ENCODE data around the gene ARID2. TPM values are rescaled to one million over a fixed set of nuclear protein-coding genes. Genes with fewer than 3 reads are reported as not detected.

Gene ARID2
- total RNA-seq, 4 donors from 2014 or later = 22.9 to 39.9 (median 33.8) TPM

DNA sequence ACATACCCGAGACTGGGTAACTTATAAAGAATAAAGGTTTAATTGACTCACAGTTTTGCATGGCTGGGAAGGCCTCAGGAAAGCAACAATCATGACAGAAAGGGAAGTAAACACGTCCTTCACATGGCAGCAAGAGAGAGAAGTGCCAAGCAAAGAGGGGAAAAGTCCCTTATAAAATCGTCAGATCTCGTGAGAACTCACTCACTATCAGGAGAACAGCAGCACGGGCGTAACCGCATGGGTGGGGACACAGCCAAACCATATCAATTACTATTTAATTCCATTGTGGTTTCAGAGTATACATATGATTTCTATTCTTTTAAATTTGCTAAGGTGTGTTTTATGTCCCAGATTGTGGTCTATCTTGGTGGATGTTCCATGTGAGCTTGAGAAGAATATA lies 142.9 kb downstream of the ARID2 start:
- H3K36me3 ChIP-seq = peaks cover 0 to 15% (median 6%) of the 10 kb centered on the region in 4 donors
- no peak overlapping the region for H3K27ac ChIP-seq
- 82 to 85% methylated on average over 7 of the region's 7 CpGs for WGBS, 2 donors (ENCODE audit: low coverage in 1 of 2)
- in situ Hi-C loops (cut with MboI; ENCODE audit: low pct_ligation_motif_present in 1 of 4, low pct_unique_long_range_greater_than_20kb in 1 of 4, low sequenced_read_pairs in 3 of 4) = no loop called here
- no peaks in the 10 kb centered on the region for H3K27me3 ChIP-seq
- H3K9me3 ChIP-seq = no peaks in the 10 kb centered on the region
- TF ChIP-seq POLR2A (IDR thresholded peaks at IDR 0.05) = no peak
- TF ChIP-seq, protein P1, sequence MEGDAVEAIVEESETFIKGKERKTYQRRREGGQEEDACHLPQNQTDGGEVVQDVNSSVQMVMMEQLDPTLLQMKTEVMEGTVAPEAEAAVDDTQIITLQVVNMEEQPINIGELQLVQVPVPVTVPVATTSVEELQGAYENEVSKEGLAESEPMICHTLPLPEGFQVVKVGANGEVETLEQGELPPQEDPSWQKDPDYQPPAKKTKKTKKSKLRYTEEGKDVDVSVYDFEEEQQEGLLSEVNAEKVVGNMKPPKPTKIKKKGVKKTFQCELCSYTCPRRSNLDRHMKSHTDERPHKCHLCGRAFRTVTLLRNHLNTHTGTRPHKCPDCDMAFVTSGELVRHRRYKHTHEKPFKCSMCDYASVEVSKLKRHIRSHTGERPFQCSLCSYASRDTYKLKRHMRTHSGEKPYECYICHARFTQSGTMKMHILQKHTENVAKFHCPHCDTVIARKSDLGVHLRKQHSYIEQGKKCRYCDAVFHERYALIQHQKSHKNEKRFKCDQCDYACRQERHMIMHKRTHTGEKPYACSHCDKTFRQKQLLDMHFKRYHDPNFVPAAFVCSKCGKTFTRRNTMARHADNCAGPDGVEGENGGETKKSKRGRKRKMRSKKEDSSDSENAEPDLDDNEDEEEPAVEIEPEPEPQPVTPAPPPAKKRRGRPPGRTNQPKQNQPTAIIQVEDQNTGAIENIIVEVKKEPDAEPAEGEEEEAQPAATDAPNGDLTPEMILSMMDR (IDR thresholded peaks at IDR 0.05) = no peak
- no peak for TF ChIP-seq EP300 (IDR thresholded peaks at IDR 0.05; ENCODE audit: low read depth)
- no peak for TF ChIP-seq POLR2AphosphoS5 (IDR thresholded peaks at IDR 0.05)
- H3K4me1 ChIP-seq = no peaks in the 10 kb centered on the region
- intact Hi-C loops (cut with DNase I; ENCODE audit: low total_unique reads) = no loop called here
- DNase-seq = no peak
- H3K4me3 ChIP-seq = no peak overlapping the region

DNA sequence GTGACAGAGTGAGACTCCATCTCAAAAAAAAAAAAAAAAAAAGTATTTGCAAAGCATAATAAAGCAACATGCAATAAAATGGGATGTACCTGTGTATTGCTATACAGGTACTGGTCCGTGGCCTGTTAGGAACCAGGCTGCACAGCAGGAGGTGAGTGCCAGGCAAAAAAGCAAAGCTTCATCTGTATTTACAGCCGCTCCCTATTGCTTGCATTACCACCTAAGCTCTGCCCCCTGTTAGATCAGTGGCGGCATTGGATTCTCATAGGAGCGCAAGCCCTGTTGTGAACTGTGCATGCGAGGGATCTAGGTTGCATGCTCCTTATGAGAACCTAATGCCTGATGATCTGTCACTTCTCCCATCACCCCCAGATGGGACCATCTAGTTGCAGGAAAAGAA lies 147.6 kb downstream of the ARID2 start:
- Histone ChIP-seq H3K36me3 (peaks cover 0 to 20% (median 7%) of the 10 kb centered on the region in 4 donors), H3K4me1 (peaks cover 0 to 25% (median 0%) of the 10 kb centered on the region in 4 donors), H3K4me3 (no peak overlapping the region), H3K27me3 (no peaks in the 10 kb centered on the region), H3K9me3 (no peaks in the 10 kb centered on the region), H3K27ac (no peak overlapping the region)
- intact Hi-C loops (cut with DNase I; ENCODE audit: low total_unique reads) (no loop called here), in situ Hi-C loops (cut with MboI; ENCODE audit: low pct_ligation_motif_present in 1 of 4, low pct_unique_long_range_greater_than_20kb in 1 of 4, low sequenced_read_pairs in 3 of 4) (no loop called here)
- WGBS, 2 donors (ENCODE audit: low coverage in 1 of 2) = 94 to 100% methylated on average over 3 to 5 of the region's 5 CpGs
- TF ChIP-seq POLR2AphosphoS5 (IDR thresholded peaks at IDR 0.05) = no peak
- TF ChIP-seq, protein P1 (IDR thresholded peaks at IDR 0.05) = no peak
- TF ChIP-seq EP300 (IDR thresholded peaks at IDR 0.05; ENCODE audit: low read depth) = no peak
- no peak for TF ChIP-seq POLR2A (IDR thresholded peaks at IDR 0.05)
- no peak for DNase-seq

DNA sequence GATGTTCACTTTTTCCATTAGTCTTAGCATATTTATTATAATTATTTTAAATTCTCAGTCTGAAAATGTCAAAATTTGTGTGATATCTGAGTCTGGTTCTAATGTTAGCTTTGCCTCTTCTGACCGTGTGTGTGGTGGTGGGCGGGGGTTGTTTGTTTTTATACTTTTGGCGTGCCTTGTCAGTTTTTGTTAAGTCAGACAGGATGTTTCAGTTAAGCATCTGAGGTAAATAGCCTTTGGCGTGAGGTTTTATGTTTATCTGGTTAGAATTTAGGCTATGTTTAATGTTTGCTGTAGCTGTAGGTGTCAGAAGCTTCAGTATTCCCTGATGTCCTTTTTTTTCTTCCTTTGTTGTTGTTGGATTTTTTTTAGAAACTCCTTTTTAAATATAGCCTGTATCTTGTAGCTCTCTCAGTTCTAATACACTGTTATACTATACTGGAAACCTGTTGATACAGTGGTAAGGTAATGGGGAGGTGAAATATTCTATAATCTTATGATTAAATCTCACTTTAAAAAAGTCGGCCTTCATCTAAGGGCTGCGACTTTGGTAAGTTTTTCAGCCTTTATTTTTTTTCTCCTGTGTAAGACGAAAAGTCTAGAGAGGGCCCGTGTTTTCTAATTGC lies 149.2 kb downstream of the ARID2 start:
- peak overlapping the region in 1 of 4 donors; percentile 20 for H3K27ac ChIP-seq
- H3K9me3 ChIP-seq = no peaks in the 10 kb centered on the region
- 57 to 66% methylated on average over 8 of the region's 8 CpGs for WGBS, 2 donors (ENCODE audit: low coverage in 1 of 2)
- peaks cover 0 to 15% (median 6%) of the 10 kb centered on the region in 4 donors for H3K36me3 ChIP-seq
- DNase-seq = no peak
- H3K4me1 ChIP-seq = peaks cover 0 to 25% (median 0%) of the 10 kb centered on the region in 4 donors
- H3K4me3 ChIP-seq = no peak overlapping the region
- in situ Hi-C loops (cut with MboI; ENCODE audit: low pct_ligation_motif_present in 1 of 4, low pct_unique_long_range_greater_than_20kb in 1 of 4, low sequenced_read_pairs in 3 of 4) (no loop called here), intact Hi-C loops (cut with DNase I; ENCODE audit: low total_unique reads) (no loop called here)
- TF ChIP-seq POLR2AphosphoS5 (IDR thresholded peaks at IDR 0.05) = no peak
- TF ChIP-seq POLR2A (IDR thresholded peaks at IDR 0.05) = no peak
- TF ChIP-seq, protein P1 (IDR thresholded peaks at IDR 0.05) = no peak
- TF ChIP-seq EP300 (IDR thresholded peaks at IDR 0.05; ENCODE audit: low read depth) = no peak
- H3K27me3 ChIP-seq = no peaks in the 10 kb centered on the region

DNA sequence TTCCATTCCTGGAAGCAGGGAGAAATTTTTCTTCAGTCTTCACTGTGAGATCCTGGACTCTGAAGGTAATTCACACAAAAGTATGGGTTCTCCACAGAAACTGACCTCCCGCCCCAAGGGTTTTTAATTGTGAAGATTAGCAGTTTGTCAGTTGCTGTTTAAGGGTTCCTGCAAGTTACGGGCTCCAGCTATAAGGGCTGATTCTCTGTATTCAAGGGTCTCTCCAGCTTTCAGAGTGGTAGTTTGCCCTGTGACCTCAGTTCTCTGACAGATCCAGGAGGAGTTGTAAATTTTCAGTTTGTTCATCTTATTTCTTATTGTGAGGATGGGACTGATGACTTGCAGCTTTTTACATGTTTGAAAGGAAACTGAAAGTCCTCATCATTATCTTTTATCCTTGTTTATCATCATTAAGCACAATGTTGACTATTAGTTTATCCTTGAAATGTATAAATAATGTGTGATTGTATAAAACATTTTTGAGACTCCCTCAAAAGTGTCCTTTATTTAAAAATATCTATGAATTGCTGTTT lies 149.9 kb downstream of the ARID2 start:
- peak overlapping the region in 1 of 4 donors; percentile 20 for H3K27ac ChIP-seq
- no peaks in the 10 kb centered on the region for H3K9me3 ChIP-seq
- no peak overlapping the region for H3K4me3 ChIP-seq
- intact Hi-C loops (cut with DNase I; ENCODE audit: low total_unique reads) = no loop called here
- no peaks in the 10 kb centered on the region for H3K27me3 ChIP-seq
- WGBS, 2 donors (ENCODE audit: low coverage in 1 of 2) = 87% methylated on average over 2 of the region's 2 CpGs; no CpG with 5 or more reads in 1 of the 2 donors
- peaks cover 0 to 25% (median 0%) of the 10 kb centered on the region in 4 donors for H3K4me1 ChIP-seq
- H3K36me3 ChIP-seq = peaks cover 0 to 15% (median 6%) of the 10 kb centered on the region in 4 donors
- in situ Hi-C loops (cut with MboI; ENCODE audit: low pct_ligation_motif_present in 1 of 4, low pct_unique_long_range_greater_than_20kb in 1 of 4, low sequenced_read_pairs in 3 of 4) = no loop called here
- DNase-seq = no peak
- TF ChIP-seq POLR2AphosphoS5 (IDR thresholded peaks at IDR 0.05) = no peak
- no peak for TF ChIP-seq EP300 (IDR thresholded peaks at IDR 0.05; ENCODE audit: low read depth)
- TF ChIP-seq, protein P1 (IDR thresholded peaks at IDR 0.05) = no peak
- TF ChIP-seq POLR2A (IDR thresholded peaks at IDR 0.05) = no peak

Measured in transverse colon (tissue), 4 donors.